GM06990 (cell line): ENCODE data around the gene IGFBP5.

ENCODE experiments used
- DNase-seq: peaks from one replicate; pipeline ENCODE4 v3.0.0-alpha.2; 2011; ENCODE audit not compliant: insufficient read length; ENCODE audit errors: extremely low read depth
- H3K27me3 ChIP-seq: replicated peaks from 2 replicates; pipeline ENCODE4 v1.6.0; 2011; ENCODE audit warnings: low read length; ENCODE audit not compliant: control insufficient read depth, insufficient read depth
- H3K36me3 ChIP-seq: 2 replicates; pipeline ENCODE4 v1.5.1; 2011; ENCODE audit warnings: low read length; ENCODE audit not compliant: control insufficient read depth, insufficient read depth
- H3K4me3 ChIP-seq: replicated peaks from 2 replicates; pipeline ENCODE4 v1.5.1; 2011; ENCODE audit warnings: low read depth, mild to moderate bottlenecking, control low read depth, low read length
- CTCF ChIP-seq: IDR thresholded peaks from 2 replicates; pipeline ENCODE4 v1.5.1; 2011; ENCODE audit warnings: low read length, control low read depth, mild to moderate bottlenecking, inconsistent platforms; ENCODE audit not compliant: insufficient read depth, poor library complexity, severe bottlenecking

Gene IGFBP5

DNA sequence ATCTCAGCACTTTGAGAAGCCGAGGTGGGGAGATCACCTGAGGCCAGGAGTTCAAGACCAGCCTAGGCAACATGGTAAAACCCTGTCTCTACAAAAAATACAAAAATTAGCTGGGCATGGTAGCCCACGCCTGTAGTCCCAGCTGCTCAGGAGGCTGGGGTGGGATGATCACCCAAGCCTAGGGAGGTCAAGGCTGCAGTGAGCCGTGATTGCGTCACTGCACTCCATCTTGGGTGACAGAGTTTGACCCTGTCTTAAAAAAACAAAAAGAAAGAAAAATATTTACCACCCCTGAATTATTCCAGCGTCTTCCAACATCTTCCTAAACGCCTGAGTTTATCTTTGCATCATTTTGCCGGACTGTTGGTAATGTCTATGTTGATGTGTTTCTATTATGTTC lies 6.2 kb upstream of the IGFBP5 start:
- H3K27me3 ChIP-seq: peaks cover 1% of the 10 kb centered on the region; the same call in 1 of the 2 replicates
- TF ChIP-seq CTCF: no peak
- no peak overlapping the region for H3K4me3 ChIP-seq
- no peaks in the 10 kb centered on the region for H3K36me3 ChIP-seq
- DNase-seq: no peak

GRCh38 chr2:216700781-216701180 lies 5.4 kb upstream of the IGFBP5 start:
- Histone ChIP-seq H3K4me3 (no peak overlapping the region), H3K36me3 (no peaks in the 10 kb centered on the region), H3K27me3 (peaks cover 1% of the 10 kb centered on the region; the same call in 1 of the 2 replicates)
- DNase-seq: no peak
- TF ChIP-seq CTCF: no peak

DNA sequence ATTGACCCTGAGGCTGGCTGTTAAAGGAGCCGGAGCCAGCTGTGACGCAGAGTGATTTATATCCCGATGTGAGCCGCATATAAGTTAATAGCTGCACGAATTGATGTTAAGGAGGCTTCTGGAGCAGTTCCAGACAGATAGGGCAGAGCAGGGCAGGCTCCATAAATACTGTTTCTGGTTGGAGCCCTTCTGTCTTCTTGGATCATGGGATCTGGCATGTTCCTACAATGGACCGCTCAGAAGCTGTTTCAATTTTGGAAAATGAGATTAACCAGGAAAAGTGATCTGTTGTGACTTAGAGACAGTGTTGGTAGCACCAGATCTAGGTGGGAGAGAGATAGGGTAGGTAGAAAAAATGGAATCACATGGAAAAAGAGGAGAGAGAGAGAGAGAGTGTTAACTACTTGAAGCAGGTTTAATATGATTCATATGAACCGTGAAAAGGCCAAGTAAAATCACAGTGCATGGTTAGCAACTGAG lies 4.8 kb upstream of the IGFBP5 start:
- no peak for TF ChIP-seq CTCF
- DNase-seq: no peak
- no peaks in the 10 kb centered on the region for H3K36me3 ChIP-seq
- H3K27me3 ChIP-seq: peaks cover 1% of the 10 kb centered on the region; the same call in 1 of the 2 replicates
- no peak overlapping the region for H3K4me3 ChIP-seq

GRCh38 chr2:216698895-216699294 lies 3.5 kb upstream of the IGFBP5 start:
- no peak for DNase-seq
- peak; percentile 55 for TF ChIP-seq CTCF
- H3K36me3 ChIP-seq: no peaks in the 10 kb centered on the region
- peaks cover 1% of the 10 kb centered on the region; the same call in 1 of the 2 replicates for H3K27me3 ChIP-seq
- H3K4me3 ChIP-seq: no peak overlapping the region

- H3K4me3 ChIP-seq: no peak overlapping the region
- no peak for TF ChIP-seq CTCF
- no peaks in the 10 kb centered on the region for H3K36me3 ChIP-seq
- peaks cover 1% of the 10 kb centered on the region; the same call in 1 of the 2 replicates for H3K27me3 ChIP-seq
- DNase-seq: no peak
Measured at GRCh38 chr2:216698293-216698692, 2.9 kb upstream of the IGFBP5 start.
